ENCODE measurements around the gene ADIPOQ.

DNA sequence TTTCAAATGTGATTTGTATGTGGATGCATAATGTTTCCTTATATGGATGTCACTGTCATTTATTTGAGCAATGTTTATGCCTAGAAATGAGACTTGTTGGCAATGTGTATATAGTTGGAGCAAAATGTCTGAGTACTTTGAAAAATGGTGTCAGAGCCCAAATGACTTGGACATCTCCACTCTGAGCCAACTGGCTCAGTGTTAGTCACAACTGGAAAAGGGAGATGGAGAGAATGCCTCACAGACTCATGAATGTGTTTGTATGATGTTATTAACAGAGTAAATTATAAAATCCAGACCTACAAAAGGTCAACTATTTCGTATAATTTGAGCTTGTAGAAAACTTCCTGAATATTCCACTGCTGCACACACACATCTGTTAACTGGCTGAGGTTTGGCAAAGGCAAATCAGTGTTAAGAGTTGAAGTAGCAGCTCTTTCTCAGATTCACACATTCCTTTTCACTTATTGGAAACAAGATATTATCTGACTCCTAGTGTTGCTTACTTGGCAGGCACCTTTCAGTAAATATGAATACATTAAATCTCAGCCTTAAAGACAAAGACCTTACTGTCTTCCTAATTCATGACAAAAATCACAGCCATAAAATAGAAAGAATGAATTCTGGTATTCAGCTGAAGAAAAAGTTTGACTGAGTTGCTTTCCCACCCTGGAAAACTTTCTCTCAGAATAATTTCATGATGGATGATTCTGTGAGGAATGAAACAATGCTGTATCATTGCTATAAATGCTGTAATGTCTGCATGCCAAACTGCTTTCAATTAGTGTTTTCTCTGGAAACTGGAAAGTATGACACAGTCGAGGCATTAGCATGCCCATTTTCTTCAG lies 27.0 kb downstream of the ADIPOQ start:
- TF ChIP-seq, protein P1, sequence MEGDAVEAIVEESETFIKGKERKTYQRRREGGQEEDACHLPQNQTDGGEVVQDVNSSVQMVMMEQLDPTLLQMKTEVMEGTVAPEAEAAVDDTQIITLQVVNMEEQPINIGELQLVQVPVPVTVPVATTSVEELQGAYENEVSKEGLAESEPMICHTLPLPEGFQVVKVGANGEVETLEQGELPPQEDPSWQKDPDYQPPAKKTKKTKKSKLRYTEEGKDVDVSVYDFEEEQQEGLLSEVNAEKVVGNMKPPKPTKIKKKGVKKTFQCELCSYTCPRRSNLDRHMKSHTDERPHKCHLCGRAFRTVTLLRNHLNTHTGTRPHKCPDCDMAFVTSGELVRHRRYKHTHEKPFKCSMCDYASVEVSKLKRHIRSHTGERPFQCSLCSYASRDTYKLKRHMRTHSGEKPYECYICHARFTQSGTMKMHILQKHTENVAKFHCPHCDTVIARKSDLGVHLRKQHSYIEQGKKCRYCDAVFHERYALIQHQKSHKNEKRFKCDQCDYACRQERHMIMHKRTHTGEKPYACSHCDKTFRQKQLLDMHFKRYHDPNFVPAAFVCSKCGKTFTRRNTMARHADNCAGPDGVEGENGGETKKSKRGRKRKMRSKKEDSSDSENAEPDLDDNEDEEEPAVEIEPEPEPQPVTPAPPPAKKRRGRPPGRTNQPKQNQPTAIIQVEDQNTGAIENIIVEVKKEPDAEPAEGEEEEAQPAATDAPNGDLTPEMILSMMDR (tag by site-specific recombination; IDR thresholded peaks at IDR 0.05), result no peak
- no peak for TF ChIP-seq ZNF426 (tag by site-specific recombination; IDR thresholded peaks at IDR 0.05)
- TF ChIP-seq ZBTB17 (tag by site-specific recombination; IDR thresholded peaks at IDR 0.05), result no peak
- TF ChIP-seq TRIM28 (IDR thresholded peaks at IDR 0.05; ENCODE audit: borderline replicate concordance, low read length), result no peak
- TF ChIP-seq, protein P2, sequence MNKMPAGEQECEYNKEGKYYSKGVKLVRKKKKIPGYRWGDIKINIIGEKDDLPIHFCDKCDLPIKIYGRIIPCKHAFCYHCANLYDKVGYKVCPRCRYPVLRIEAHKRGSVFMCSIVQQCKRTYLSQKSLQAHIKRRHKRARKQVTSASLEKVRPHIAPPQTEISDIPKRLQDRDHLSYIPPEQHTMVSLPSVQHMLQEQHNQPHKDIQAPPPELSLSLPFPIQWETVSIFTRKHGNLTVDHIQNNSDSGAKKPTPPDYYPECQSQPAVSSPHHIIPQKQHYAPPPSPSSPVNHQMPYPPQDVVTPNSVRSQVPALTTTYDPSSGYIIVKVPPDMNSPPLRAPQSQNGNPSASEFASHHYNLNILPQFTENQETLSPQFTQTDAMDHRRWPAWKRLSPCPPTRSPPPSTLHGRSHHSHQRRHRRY (tag by site-specific recombination; IDR thresholded peaks at IDR 0.05), result no peak
- no peak for TF ChIP-seq ZNF501 (tag by site-specific recombination; IDR thresholded peaks at IDR 0.05)
- no peak for TF ChIP-seq ZBTB1 (tag by site-specific recombination; IDR thresholded peaks at IDR 0.05)
- no peak for TF ChIP-seq ZNF707 (tag by site-specific recombination; IDR thresholded peaks at IDR 0.05)
- no peak for TF ChIP-seq TCF7L2 (IDR thresholded peaks at IDR 0.05; ENCODE audit: borderline replicate concordance, low read depth, low read length)
- TF ChIP-seq ZNF121 (tag by site-specific recombination; IDR thresholded peaks at IDR 0.05), result no peak
- TF ChIP-seq, protein P3, sequence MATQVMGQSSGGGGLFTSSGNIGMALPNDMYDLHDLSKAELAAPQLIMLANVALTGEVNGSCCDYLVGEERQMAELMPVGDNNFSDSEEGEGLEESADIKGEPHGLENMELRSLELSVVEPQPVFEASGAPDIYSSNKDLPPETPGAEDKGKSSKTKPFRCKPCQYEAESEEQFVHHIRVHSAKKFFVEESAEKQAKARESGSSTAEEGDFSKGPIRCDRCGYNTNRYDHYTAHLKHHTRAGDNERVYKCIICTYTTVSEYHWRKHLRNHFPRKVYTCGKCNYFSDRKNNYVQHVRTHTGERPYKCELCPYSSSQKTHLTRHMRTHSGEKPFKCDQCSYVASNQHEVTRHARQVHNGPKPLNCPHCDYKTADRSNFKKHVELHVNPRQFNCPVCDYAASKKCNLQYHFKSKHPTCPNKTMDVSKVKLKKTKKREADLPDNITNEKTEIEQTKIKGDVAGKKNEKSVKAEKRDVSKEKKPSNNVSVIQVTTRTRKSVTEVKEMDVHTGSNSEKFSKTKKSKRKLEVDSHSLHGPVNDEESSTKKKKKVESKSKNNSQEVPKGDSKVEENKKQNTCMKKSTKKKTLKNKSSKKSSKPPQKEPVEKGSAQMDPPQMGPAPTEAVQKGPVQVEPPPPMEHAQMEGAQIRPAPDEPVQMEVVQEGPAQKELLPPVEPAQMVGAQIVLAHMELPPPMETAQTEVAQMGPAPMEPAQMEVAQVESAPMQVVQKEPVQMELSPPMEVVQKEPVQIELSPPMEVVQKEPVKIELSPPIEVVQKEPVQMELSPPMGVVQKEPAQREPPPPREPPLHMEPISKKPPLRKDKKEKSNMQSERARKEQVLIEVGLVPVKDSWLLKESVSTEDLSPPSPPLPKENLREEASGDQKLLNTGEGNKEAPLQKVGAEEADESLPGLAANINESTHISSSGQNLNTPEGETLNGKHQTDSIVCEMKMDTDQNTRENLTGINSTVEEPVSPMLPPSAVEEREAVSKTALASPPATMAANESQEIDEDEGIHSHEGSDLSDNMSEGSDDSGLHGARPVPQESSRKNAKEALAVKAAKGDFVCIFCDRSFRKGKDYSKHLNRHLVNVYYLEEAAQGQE (tag by site-specific recombination; IDR thresholded peaks at IDR 0.05), result no peak

Measured in HEK293 (cell line).